Spinal cord (tissue), 10 donors: ENCODE measurements around the gene TRAPPC1. TPM values are rescaled to one million over a fixed set of nuclear protein-coding genes. Genes with fewer than 3 reads are reported as not detected.

Source experiments
- DNase-seq, 6 donors: peaks; one replicate each; pipeline versions ENCODE4 v3.0.0 to v3.0.0-alpha.2; 2013 to 2015; ENCODE audit warnings: low spot score in 6 of 6, low read depth in 4 of 6
- H3K27ac ChIP-seq: one replicate; pipeline ENCODE4 v1.5.1; 2013; ENCODE audit warnings: low read depth, low read length, control low read depth
- H3K27me3 ChIP-seq: one replicate; pipeline ENCODE4 v1.6.1; 2013; ENCODE audit warnings: low read length; ENCODE audit not compliant: control insufficient read depth, insufficient read depth
- H3K36me3 ChIP-seq: one replicate; pipeline ENCODE4 v1.6.1; 2013; ENCODE audit warnings: low read length; ENCODE audit not compliant: control insufficient read depth, insufficient read depth
- H3K4me1 ChIP-seq: one replicate; pipeline ENCODE4 v1.6.1; 2013; ENCODE audit warnings: low read length; ENCODE audit not compliant: control insufficient read depth, insufficient read depth
- H3K4me3 ChIP-seq: one replicate; pipeline ENCODE4 v1.5.1; 2013; ENCODE audit warnings: low read depth, low read length, control low read depth
- H3K9me3 ChIP-seq: one replicate; pipeline ENCODE4 v1.6.1; 2013; ENCODE audit warnings: low read length; ENCODE audit not compliant: control insufficient read depth, insufficient read depth
- WGBS: methylation state at CpG from one replicate; pipeline ENCODE4 v1.1.5; 2013; ENCODE audit warnings: missing lambda C conversion rate; ENCODE audit not compliant: insufficient coverage; 5-methylcytosine and 5-hydroxymethylcytosine counted together
- polyA plus RNA-seq, 2 donors: library from polyadenylated mRNA; unstranded; fragments of 120-200 nt; gene quantifications; one replicate each; pipeline ENCODE4 v1.2.1, GENCODE V29; 2013; ENCODE audit not compliant: insufficient read length in 2 of 2
- total RNA-seq, 2 donors: library from RNA; depleted of rRNA in 1 of 2; stranded (reverse); fragments of 120-200 nt in 1 of 2; fragments of >200 nt in 1 of 2; gene quantifications; one replicate each; pipeline versions ENCODE4 v1.2.3 to v1.2.4, GENCODE V29; 2013 to 2014
- donor health status: healthy.

Gene TRAPPC1
- total and polyA plus RNA-seq, 4 donors, result 21.5 to 177 (median 101) TPM

- peaks cover 3% of the 10 kb centered on the region for H3K36me3 ChIP-seq
- no peaks in the 10 kb centered on the region for H3K9me3 ChIP-seq
- H3K4me3 ChIP-seq, result peak within 1 kb of the TSS; percentile 47
- 5% methylated on average over 64 of the region's 67 CpGs for WGBS
- H3K4me1 ChIP-seq, result peaks cover 44% of the 10 kb centered on the region
- H3K27ac ChIP-seq, result no peak within 1 kb of the TSS
- H3K27me3 ChIP-seq, result no peaks in the 10 kb centered on the region
- peak in 2 of 6 donors; percentile 92 to 94 for DNase-seq
These were observed 2.4 kb downstream of the TRAPPC1 start, which contains the start of gene KCNAB3 for GRCh38 chr17:7929158-7930023. KCNAB3 (minus strand) TSS chr17:7929856; CDS start chr17:7929435, 421 bp downstream.

DNA sequence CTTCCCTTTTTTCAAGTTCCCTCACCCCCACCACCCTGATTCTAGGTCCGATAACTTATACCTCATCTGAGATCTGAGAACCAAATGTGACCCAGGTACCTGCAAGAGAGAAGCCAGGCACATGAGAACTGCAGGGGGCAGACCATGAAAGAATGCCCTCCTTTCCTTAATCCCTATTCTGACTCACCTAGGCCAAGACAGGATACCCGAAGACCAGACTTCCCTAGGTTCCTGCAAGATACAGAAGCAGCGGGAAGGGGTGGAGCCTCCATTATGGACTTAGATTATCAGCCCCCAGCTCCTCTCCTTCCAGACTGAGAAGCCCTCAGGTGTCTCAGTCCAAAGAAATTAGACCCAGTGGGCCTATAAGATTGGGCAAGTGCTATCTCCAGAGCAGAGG, 4.2 kb downstream of the TRAPPC1 start:
- 96% methylated on average over 3 of the region's 3 CpGs for WGBS
- no peak for DNase-seq
- no peak overlapping the region for H3K4me3 ChIP-seq
- peaks cover 47% of the 10 kb centered on the region for H3K4me1 ChIP-seq
- peaks cover 8% of the 10 kb centered on the region for H3K36me3 ChIP-seq
- no peak overlapping the region for H3K27ac ChIP-seq
- H3K9me3 ChIP-seq, result no peaks in the 10 kb centered on the region
- H3K27me3 ChIP-seq, result no peaks in the 10 kb centered on the region

- Histone ChIP-seq H3K27me3 (no peaks in the 10 kb centered on the region), H3K4me1 (peaks cover 17% of the 10 kb centered on the region), H3K27ac (peak overlapping the region; percentile 41), H3K4me3 (peak overlapping the region; percentile 52), H3K36me3 (peaks cover 5% of the 10 kb centered on the region), H3K9me3 (no peaks in the 10 kb centered on the region)
- DNase-seq, result peak in 5 of 6 donors; percentile 57 to 98 (median 87)
- WGBS, result 10% methylated on average over 39 of the region's 45 CpGs
These were observed 8.7 kb downstream of the TRAPPC1 start for GRCh38 chr17:7922845-7923628.

DNA sequence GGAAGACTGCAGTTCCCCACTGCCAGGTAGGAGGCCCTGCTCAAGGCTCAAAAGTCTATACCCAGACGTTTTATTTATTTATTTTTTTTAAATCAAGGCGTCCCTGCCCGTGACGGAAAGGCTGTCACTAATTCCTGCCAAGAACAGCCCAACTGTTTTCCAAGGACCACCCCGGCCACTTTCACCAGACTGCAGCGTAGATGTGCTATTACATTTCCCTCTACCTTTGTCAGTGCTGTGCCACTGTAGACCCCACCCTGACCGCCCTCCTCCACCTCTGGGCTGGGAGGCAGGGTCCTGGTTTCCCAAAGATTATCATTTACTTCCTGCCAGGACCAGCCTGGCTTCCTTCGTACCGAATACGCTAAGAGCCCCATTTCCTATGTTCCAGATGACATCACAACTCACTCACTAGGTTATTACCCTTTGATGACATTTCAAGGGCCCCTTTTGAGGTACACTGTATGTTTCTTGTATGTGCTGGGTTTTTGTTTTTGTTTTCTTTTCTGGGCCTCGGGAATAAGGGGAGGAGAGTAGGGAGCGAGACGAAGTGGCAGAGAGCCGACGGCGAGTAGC, 9.4 kb downstream of the TRAPPC1 start:
- 29% methylated on average over 15 of the region's 16 CpGs for WGBS
- peak overlapping the region; percentile 41 for H3K27ac ChIP-seq
- H3K9me3 ChIP-seq, result no peaks in the 10 kb centered on the region
- H3K27me3 ChIP-seq, result no peaks in the 10 kb centered on the region
- peaks cover 5% of the 10 kb centered on the region for H3K36me3 ChIP-seq
- peaks cover 17% of the 10 kb centered on the region for H3K4me1 ChIP-seq
- peak overlapping the region; percentile 52 for H3K4me3 ChIP-seq
- peak in 1 of 6 donors; percentile 53 for DNase-seq

GRCh38 chr17:7916808-7917207, 14.9 kb downstream of the TRAPPC1 start:
- Histone ChIP-seq H3K9me3 (no peaks in the 10 kb centered on the region), H3K27me3 (no peaks in the 10 kb centered on the region), H3K36me3 (peaks cover 7% of the 10 kb centered on the region), H3K27ac (peak overlapping the region; percentile 96), H3K4me1 (peaks cover 21% of the 10 kb centered on the region), H3K4me3 (peak overlapping the region; percentile 70)
- 69% methylated on average over 2 of the region's 2 CpGs for WGBS
- DNase-seq, result no peak

GRCh38 chr17:7916385-7916682, 15.4 kb downstream of the TRAPPC1 start:
- peaks cover 12% of the 10 kb centered on the region for H3K36me3 ChIP-seq
- peak overlapping the region; percentile 70 for H3K4me3 ChIP-seq
- DNase-seq, result no peak
- no peaks in the 10 kb centered on the region for H3K9me3 ChIP-seq
- peaks cover 21% of the 10 kb centered on the region for H3K4me1 ChIP-seq
- 20% methylated on average over 15 of the region's 15 CpGs for WGBS
- H3K27ac ChIP-seq, result peak overlapping the region; percentile 96
- no peaks in the 10 kb centered on the region for H3K27me3 ChIP-seq

- H3K4me3 ChIP-seq, result peak within 1 kb of the TSS; percentile 71
- DNase-seq, result peak; percentile 89 to 99 (median 92)
- WGBS, result under 1% methylated on average over 93 of the region's 100 CpGs
- peak within 1 kb of the TSS; percentile 96 for H3K27ac ChIP-seq
- H3K36me3 ChIP-seq, result peaks cover 17% of the 10 kb centered on the region
- H3K27me3 ChIP-seq, result no peaks in the 10 kb centered on the region
- H3K9me3 ChIP-seq, result no peaks in the 10 kb centered on the region
- peaks cover 21% of the 10 kb centered on the region for H3K4me1 ChIP-seq
These were observed 15.9 kb downstream of the TRAPPC1 start, which contains the start of gene RNF227 for GRCh38 chr17:7915611-7916384. RNF227 (minus strand) TSS chr17:7916289; CDS start chr17:7916195, 94 bp downstream.

- Histone ChIP-seq H3K9me3 (no peaks in the 10 kb centered on the region), H3K36me3 (peaks cover 23% of the 10 kb centered on the region), H3K4me3 (peak overlapping the region; percentile 71), H3K4me1 (peaks cover 21% of the 10 kb centered on the region), H3K27ac (peak overlapping the region; percentile 92), H3K27me3 (no peaks in the 10 kb centered on the region)
- 0% methylated on average over 11 of the region's 15 CpGs for WGBS
- DNase-seq, result no peak
These were observed 16.6 kb downstream of the TRAPPC1 start for GRCh38 chr17:7915179-7915610.
